ENCODE measurements around the gene PSMC1. TPM values are rescaled to one million over a fixed set of nuclear protein-coding genes. Genes with fewer than 3 reads are reported as not detected.

The PSMC1 gene
- total RNA-seq, 4 donors from 2014 or later, result 38.2 to 142 (median 53.8) TPM

DNA sequence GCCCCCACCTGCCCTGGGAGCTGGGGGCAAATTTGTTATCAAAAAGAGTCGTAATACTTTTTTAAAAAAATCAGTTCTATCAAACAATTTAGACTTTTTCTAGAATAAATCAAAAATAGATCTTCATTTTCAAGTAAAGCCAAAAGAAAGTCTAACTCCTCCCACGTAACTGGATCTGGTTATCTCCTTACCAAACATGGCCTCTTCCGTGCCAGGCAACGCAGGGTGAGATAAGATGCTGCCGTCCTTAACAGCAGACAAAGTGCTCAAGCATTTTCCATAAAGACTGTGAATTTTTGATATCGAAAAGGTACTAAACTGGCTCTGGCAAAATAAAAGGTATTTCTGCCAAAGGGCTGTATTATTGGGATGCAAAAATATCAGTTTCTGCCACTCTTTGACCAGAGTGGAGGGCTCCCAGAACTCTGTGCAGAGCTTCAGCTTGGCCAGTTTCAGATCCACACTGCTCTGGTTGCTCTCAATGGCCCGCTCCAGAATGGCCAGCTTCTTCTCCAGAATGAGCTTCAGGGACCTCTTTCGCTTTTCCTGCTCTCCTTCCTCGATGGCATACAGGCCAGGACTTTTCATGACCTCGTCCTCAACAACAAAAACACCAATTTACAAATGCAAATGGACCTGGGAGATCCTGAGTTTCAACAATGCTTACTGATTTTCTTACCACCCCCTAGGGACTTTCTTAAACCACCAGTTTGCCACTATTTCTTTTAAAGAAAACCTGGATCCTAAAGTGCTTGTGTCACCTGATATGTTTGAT lies 46.4 kb downstream of the PSMC1 start:
- Histone ChIP-seq H3K36me3 (no peaks in the 10 kb centered on the region), H3K27ac (peak overlapping the region; percentile 11 to 44)
- intact Hi-C loops (cut with DNase I; ENCODE audit: low total_unique reads), result no loop called here

DNA sequence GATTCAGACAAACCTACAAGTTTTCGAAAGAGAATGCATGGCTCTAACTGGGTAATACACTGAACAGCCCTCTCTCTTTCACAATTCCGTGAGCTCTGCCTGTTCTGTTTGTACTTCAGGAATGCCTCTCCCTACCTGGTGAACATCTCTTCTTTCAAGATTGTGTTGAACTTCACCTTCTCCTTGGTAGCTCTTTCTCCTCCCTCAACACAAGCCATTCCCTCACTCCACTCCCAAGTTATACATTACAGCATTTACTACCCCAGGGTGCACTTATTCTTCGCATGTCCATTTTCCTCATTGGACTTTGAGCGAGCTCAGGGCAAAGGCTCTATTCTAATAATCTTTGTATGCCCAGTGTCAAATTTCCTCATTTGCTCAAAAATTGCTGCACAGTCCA lies 47.1 kb downstream of the PSMC1 start:
- Histone ChIP-seq H3K27ac (no peak overlapping the region), H3K4me3 (no peak overlapping the region), H3K9me3 (no peaks in the 10 kb centered on the region), H3K27me3 (no peaks in the 10 kb centered on the region), H3K36me3 (no peaks in the 10 kb centered on the region), H3K4me1 (peaks cover 0 to 5% of the 10 kb centered on the region in 2 donors)
- no peak for TF ChIP-seq POLR2A (IDR thresholded peaks at IDR 0.05)
- TF ChIP-seq, protein P1, sequence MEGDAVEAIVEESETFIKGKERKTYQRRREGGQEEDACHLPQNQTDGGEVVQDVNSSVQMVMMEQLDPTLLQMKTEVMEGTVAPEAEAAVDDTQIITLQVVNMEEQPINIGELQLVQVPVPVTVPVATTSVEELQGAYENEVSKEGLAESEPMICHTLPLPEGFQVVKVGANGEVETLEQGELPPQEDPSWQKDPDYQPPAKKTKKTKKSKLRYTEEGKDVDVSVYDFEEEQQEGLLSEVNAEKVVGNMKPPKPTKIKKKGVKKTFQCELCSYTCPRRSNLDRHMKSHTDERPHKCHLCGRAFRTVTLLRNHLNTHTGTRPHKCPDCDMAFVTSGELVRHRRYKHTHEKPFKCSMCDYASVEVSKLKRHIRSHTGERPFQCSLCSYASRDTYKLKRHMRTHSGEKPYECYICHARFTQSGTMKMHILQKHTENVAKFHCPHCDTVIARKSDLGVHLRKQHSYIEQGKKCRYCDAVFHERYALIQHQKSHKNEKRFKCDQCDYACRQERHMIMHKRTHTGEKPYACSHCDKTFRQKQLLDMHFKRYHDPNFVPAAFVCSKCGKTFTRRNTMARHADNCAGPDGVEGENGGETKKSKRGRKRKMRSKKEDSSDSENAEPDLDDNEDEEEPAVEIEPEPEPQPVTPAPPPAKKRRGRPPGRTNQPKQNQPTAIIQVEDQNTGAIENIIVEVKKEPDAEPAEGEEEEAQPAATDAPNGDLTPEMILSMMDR (IDR thresholded peaks at IDR 0.05), result no peak
- no peak for DNase-seq
- intact Hi-C loops (cut with DNase I; ENCODE audit: low total_unique reads), result no loop called here

More for the DNA sequence above, 46.4 kb downstream of the PSMC1 start:
- no peak for DNase-seq
- H3K4me1 ChIP-seq, result peaks cover 0 to 5% of the 10 kb centered on the region in 2 donors
- no peak for TF ChIP-seq POLR2A (IDR thresholded peaks at IDR 0.05)
- TF ChIP-seq, protein P1 (IDR thresholded peaks at IDR 0.05), result no peak
- no peaks in the 10 kb centered on the region for H3K9me3 ChIP-seq
- no peaks in the 10 kb centered on the region for H3K27me3 ChIP-seq
- H3K4me3 ChIP-seq, result no peak overlapping the region

DNA sequence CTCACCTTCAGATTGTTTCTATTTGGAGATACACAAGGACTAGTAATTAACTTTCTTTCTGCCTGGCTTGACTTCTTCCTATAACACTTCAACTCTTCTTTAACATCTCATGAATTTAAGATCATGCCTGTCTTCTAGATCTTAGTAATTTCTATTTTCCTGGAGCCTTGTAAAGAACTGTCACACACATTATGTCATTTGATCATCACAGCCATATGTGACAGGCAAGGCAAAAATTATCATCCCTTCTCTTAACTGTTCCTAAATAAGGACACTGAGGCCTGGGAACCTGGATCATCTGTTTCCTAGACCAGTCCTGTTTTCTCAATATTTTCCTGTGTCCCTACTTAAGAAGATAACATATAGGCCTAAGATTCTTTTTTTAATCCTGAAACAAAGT lies 48.1 kb downstream of the PSMC1 start:
- intact Hi-C loops (cut with DNase I; ENCODE audit: low total_unique reads), result no loop called here
- H3K27ac ChIP-seq, result no peak overlapping the region
- DNase-seq, result no peak
- no peaks in the 10 kb centered on the region for H3K27me3 ChIP-seq
- H3K9me3 ChIP-seq, result no peaks in the 10 kb centered on the region
- H3K4me3 ChIP-seq, result no peak overlapping the region
- TF ChIP-seq, protein P1 (IDR thresholded peaks at IDR 0.05), result no peak
- no peak for TF ChIP-seq POLR2A (IDR thresholded peaks at IDR 0.05)
- H3K4me1 ChIP-seq, result peaks cover 0 to 5% of the 10 kb centered on the region in 2 donors
- H3K36me3 ChIP-seq, result no peaks in the 10 kb centered on the region

DNA sequence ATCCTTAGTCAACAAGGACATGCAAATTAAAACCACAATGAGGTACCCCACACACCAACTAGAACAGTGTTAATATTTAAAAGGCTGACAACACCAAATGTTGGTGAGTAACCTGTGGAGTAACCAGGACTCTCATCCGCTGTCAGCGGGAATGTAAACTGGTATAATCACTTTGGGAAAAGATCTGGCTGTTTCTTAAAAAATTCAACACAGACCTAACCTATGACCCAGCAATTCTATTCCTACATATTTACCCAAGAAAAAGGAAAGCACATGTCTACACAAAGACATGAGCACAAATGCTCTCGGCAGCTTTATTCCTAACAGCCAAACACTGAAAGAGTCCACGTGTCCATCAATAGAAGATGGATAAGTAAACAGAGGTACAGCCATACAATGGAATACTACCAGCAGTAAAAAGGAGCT lies 48.8 kb downstream of the PSMC1 start:
- Histone ChIP-seq H3K9me3 (no peaks in the 10 kb centered on the region), H3K27me3 (no peaks in the 10 kb centered on the region), H3K4me3 (no peak overlapping the region), H3K27ac (no peak overlapping the region), H3K36me3 (no peaks in the 10 kb centered on the region), H3K4me1 (peaks cover 0 to 5% of the 10 kb centered on the region in 2 donors)
- DNase-seq, result no peak
- TF ChIP-seq, protein P1 (IDR thresholded peaks at IDR 0.05), result no peak
- TF ChIP-seq POLR2A (IDR thresholded peaks at IDR 0.05), result no peak
- intact Hi-C loops (cut with DNase I; ENCODE audit: low total_unique reads), result no loop called here

DNA sequence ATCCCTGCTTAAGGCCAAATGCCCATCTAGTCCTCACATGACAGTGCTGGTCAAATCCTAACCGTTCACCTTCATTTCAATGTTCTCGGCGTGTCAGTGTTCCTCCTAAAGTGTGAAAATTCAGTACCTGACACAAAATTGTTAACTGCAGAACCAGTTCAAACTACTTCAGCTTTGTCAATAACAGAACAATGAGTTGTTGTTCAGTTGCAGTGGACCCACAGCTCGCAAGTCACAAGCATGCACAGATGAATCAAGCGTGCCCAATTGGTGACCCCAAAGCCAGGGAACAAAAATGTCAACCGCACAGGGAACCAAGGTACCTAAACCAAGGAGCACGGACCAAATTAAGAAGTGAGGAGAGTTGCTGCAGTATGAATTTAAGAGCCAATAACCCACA lies 52.2 kb downstream of the PSMC1 start:
- TF ChIP-seq, protein P1 (IDR thresholded peaks at IDR 0.05), result no peak
- no peak for TF ChIP-seq POLR2A (IDR thresholded peaks at IDR 0.05)
- no peaks in the 10 kb centered on the region for H3K27me3 ChIP-seq
- H3K36me3 ChIP-seq, result no peaks in the 10 kb centered on the region
- intact Hi-C loops (cut with DNase I; ENCODE audit: low total_unique reads), result no loop called here
- H3K4me1 ChIP-seq, result no peaks in the 10 kb centered on the region
- H3K4me3 ChIP-seq, result no peak overlapping the region
- H3K9me3 ChIP-seq, result no peaks in the 10 kb centered on the region
- no peak for DNase-seq
- H3K27ac ChIP-seq, result no peak overlapping the region
